ENCODE data around the gene FIGN.

The FIGN gene

GRCh38 chr2:163633291-163633690, 102.5 kb downstream of the FIGN start:
- TF ChIP-seq MAX (IDR thresholded peaks at IDR 0.05; ENCODE audit: low read depth, low read length): no peak
- TF ChIP-seq POLR2A (IDR thresholded peaks at IDR 0.05; ENCODE audit: extremely low read depth, insufficient read length): no peak
- TF ChIP-seq CTCF (IDR thresholded peaks at IDR 0.05; ENCODE audit: low read depth, low read length): no peak
- TF ChIP-seq MYC (IDR thresholded peaks at IDR 0.05; ENCODE audit: low read depth, low read length): no peak
- H3K4me3 ChIP-seq (ENCODE audit: low read depth, low read length): no peak overlapping the region
- DNase-seq (ENCODE audit: low read depth): no peak

GRCh38 chr2:163630836-163631235, 105.0 kb downstream of the FIGN start:
- H3K4me3 ChIP-seq (ENCODE audit: low read depth, low read length): no peak overlapping the region
- TF ChIP-seq POLR2A (IDR thresholded peaks at IDR 0.05; ENCODE audit: extremely low read depth, insufficient read length): no peak
- TF ChIP-seq MAX (IDR thresholded peaks at IDR 0.05; ENCODE audit: low read depth, low read length): no peak
- no peak for TF ChIP-seq MYC (IDR thresholded peaks at IDR 0.05; ENCODE audit: low read depth, low read length)
- TF ChIP-seq CTCF (IDR thresholded peaks at IDR 0.05; ENCODE audit: low read depth, low read length): no peak
- no peak for DNase-seq (ENCODE audit: low read depth)

GRCh38 chr2:163626639-163627109, 109.1 kb downstream of the FIGN start:
- H3K4me3 ChIP-seq (ENCODE audit: low read depth, low read length): no peak overlapping the region
- DNase-seq (ENCODE audit: low read depth): no peak
- no peak for TF ChIP-seq MYC (IDR thresholded peaks at IDR 0.05; ENCODE audit: low read depth, low read length)
- no peak for TF ChIP-seq MAX (IDR thresholded peaks at IDR 0.05; ENCODE audit: low read depth, low read length)
- TF ChIP-seq POLR2A (IDR thresholded peaks at IDR 0.05; ENCODE audit: extremely low read depth, insufficient read length): no peak
- TF ChIP-seq CTCF (IDR thresholded peaks at IDR 0.05; ENCODE audit: low read depth, low read length): no peak

- no peak overlapping the region for H3K4me3 ChIP-seq (ENCODE audit: low read depth, low read length)
- DNase-seq (ENCODE audit: low read depth): no peak
- no peak for TF ChIP-seq POLR2A (IDR thresholded peaks at IDR 0.05; ENCODE audit: extremely low read depth, insufficient read length)
- no peak for TF ChIP-seq MYC (IDR thresholded peaks at IDR 0.05; ENCODE audit: low read depth, low read length)
- no peak for TF ChIP-seq MAX (IDR thresholded peaks at IDR 0.05; ENCODE audit: low read depth, low read length)
- no peak for TF ChIP-seq CTCF (IDR thresholded peaks at IDR 0.05; ENCODE audit: low read depth, low read length)
Measured at GRCh38 chr2:163626208-163626607, 109.6 kb downstream of the FIGN start.

GRCh38 chr2:163625632-163626031, 110.2 kb downstream of the FIGN start:
- no peak for DNase-seq (ENCODE audit: low read depth)
- no peak for TF ChIP-seq MYC (IDR thresholded peaks at IDR 0.05; ENCODE audit: low read depth, low read length)
- TF ChIP-seq MAX (IDR thresholded peaks at IDR 0.05; ENCODE audit: low read depth, low read length): no peak
- TF ChIP-seq POLR2A (IDR thresholded peaks at IDR 0.05; ENCODE audit: extremely low read depth, insufficient read length): no peak
- TF ChIP-seq CTCF (IDR thresholded peaks at IDR 0.05; ENCODE audit: low read depth, low read length): no peak
- no peak overlapping the region for H3K4me3 ChIP-seq (ENCODE audit: low read depth, low read length)
